COR-L47 (cell line): ENCODE data around the gene IQGAP1.

Experiments used
- DNase-seq: peaks from one replicate; lab custom pipeline; 2025; lab: John Stamatoyannopoulos, UW

Gene IQGAP1

DNA sequence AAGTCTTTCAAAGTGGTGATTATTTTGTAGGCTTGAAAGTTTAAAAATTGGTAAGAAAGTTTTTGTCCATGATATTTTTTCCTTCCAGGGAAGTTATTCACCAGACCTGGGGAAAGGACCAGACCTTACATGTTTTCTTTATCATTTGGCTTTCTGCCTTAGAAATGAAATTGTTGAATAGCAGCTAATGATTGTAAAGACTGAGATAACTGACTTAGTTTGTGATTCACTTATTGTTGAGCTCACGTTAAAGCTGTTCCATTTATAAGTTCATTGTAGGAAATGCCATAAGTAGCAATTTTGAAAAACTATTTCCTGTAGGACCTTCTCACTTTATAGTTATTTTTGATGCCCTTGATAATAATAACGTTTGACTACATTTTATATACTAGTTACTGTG is 51.9 kb downstream of the IQGAP1 start:
- no peak for DNase-seq

DNA sequence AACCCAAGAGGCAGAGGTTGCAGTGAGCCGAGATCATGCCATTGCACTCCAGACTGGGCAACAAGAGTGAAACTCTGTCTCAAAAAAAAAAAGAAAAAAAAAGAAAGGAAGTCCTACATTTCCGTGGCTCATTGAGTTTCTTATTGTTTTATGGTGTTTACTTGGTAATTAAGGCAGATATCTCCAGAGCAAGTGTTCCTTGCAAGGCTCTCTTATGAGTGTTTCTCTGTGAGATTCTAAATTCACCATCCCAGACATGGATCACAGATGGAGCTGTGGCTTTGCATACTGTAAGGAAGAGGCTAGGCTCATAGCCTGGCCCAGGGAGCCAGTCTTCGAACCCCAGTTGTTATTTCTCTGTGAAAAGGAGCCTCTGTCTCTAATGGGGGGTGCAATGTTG is 53.0 kb downstream of the IQGAP1 start:
- DNase-seq = no peak

DNA sequence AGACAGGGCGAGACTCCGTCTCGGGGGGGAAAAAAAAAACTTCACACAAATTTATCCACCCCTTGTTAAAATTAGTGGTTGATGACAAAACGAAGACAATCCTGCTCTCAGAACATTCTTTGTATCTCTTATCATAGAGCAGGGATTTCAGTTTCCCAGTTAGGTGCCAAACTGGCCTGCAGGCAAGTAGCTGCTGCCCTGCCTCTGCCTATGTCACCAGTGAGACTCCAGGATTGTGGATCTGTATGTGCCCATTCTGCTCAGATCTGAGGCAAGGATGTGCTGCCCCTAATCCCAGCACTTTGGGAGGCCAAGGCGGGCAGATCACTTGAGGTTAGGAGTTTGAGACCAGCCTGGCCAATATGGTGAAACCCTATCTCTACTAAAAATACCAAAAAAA is 54.4 kb downstream of the IQGAP1 start:
- DNase-seq = no peak

DNA sequence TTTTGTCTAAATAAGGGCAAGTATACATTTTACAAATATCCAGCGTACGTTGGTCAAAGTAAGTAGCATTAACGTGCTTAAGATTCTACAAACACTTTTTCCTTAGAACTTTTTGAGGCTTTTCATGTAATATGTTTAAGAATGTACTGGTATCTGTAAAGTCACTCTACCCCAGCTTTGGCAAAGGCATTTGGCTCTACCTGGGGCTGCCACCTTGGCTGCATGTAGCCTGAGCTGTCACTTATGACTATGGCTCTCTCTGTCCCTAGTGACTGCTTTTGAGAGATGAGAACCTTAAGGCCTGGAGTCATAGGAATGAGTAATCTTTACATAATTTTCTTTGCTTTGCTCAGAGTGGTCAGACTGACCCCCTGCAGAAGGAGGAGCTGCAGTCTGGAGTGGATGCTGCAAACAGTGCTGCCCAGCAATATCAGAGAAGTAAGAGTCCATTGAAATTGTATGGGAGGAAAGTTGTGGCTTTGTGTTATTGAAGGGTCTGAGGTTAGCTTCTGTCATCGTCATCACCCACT is 61.2 kb downstream of the IQGAP1 start:
- no peak for DNase-seq

DNA sequence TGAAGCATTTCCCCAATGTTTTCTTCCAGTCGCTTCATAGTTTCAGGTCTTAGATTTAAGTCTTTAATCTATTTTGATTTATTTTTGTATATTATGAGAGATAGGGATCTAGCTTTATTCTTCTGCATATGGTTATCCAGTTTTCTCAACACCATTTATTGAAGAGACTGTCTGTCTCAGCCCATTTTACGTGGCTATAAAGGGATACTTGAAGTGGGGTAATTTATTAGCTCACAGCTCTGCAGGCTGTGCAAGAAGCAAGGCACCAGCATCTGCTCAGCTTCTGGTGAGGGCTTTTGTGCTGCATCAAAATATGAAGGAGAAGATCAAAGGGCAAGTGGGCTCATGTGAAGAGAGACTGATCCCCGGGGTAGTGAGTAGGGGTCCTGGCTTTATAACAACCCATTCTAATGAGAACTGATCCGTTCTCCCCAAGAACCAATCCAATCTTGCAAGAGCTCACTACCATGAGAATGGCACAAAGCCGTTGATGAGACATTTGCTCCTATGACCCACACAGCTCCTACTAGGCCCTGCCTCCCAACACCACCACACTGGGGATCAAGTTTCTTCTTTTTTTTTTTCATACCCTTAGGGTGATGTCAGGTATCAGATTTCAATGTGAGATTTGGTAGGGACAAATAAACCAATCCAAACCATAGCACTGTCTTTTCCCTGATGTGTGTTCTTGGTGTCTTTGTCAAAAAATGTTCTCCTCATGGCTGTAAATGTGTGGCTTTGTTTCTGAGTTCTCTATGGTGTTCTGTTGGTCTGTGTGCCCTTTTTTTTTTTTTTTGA is 63.2 kb downstream of the IQGAP1 start:
- no peak for DNase-seq

DNA sequence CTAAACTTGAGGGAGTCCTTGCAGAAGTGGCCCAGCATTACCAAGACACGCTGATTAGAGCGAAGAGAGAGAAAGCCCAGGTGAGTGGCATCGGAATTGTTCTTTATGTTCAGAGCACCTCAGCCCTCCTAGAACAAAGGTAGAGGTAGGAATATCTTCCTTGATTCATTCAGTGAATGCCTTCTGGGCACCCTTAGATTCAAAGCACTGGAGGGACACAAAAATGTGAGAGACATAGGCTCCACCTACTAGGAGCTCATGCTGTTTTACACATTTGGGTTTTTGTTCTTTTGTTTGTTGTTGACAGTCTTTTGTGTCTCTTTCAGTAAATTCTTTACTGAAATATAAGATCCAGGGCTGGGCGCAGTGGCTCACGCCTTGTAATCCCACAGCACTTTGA is 68.2 kb downstream of the IQGAP1 start:
- no peak for DNase-seq

DNA sequence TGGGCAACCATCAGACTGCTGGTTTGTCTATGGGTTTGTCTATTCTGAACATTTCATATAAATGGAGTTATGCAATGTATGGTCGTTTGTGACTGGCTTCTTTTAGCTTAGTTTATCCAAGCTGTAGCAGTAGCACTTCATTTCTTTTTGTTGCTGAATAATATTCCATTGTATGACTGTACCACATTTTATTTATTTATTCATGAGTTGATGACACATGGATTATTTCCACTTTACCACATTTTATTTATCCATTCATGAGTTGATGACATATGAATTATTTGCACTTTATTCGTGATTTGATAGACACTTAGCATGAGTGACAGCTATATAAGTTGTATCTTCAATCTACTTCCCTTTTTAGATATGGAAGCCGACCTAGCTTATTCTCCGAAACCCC is 70.0 kb downstream of the IQGAP1 start:
- no peak for DNase-seq

DNA sequence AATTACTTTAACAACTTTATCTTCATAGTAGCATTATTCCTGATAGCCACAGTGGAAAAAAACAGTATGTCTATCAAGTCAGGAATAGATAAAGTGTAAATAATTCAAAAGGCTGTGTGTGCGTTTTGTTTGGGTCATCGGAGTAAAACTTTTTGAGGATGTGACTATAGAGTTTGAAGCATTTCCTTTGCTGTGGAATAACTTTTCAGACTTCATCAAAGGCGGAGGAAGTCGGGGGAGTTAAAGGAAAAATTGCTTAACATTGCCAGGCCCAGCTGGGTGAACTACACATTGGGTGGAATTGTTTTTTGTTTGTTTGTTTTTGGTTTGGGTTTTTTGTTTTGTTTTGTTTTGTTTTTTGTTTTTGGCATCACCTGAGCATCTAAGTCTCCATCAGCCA is 71.3 kb downstream of the IQGAP1 start:
- DNase-seq = no peak

DNA sequence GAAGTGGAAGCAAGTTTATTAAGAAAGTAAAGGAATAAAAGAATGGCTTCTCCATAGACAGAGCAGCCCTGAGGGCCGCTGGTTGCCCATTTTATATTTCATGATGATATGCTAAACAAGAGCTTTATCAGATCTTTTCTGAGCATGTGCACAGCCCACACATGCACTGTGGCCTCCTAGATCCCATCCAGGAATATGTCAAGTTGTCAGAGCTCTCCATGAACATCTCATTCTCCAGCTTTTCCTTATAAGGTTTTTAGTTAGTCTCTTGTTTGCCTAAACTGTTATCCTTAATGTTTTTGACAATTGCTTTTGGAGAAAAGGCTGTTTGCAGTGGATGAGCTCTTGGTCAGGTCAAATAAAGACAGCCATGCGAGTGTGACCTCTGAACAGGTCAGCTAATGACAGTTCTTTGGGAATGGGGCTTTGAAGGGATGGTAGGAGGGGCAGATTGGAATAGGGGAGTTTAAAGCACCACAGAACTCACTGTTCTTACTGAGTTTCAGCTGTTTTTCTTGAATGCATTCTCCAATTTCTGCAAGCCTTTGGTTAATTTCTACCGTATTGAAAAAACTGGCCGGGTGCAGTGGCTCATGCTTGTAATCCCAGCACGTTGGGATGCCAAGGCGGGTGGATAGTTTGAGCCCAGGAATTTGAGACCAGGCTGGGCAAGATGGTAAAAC is 72.2 kb downstream of the IQGAP1 start:
- no peak for DNase-seq

DNA sequence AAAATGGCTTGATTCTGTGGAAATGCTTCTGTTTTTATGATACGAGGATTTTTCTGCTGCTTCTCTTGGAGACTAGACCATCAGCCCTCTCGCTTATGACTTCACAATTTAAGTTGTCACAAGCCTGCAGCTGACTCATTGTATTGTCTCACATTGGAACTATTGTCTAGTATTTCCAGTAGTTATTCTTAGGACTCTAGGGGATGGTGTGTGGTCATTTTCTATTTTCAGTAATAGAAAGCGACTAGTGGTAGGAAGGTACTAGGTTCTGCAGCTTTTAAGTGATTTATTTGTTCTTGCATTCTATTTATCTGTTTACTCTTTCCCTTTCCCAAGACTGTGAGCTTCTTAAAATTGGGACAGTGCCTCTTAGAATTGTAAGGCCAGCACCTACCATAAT is 75.3 kb downstream of the IQGAP1 start:
- DNase-seq = no peak

DNA sequence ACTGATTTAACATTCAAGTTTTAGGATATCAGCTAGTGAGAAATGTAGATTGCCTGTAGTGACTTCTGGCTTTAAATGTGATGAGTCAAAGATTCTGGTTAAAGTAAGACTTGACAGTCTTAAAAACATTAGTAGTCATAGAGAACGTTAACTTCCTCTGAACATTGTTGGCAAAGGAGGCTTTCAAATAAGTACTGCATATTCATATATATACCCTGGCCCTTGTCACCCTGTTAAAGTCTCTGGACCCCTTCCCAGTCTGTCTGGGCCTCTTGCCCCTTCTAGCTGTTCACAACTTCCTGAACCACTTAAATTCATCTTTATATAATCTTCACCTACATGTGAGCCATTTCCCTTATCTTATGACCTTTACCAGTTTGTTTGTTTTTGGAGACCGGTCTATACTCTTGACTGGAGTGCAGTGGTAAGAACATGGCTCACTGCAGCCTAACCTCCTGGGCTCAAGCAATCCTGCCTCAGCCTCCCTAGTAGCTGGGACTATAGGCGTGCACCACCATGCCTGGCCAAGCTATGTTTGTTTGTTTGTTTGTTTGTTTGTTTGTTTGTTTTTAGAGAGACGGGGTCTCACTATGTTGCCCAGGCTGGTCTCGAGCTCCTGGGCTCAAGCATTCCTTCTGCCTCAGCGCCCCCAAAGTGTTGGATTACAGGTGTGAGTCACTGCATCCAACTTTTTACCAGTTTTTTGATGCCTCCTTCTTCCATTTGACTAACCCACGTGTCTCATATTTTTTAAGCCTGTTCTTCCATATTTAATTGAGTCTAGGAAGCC is 77.3 kb downstream of the IQGAP1 start:
- no peak for DNase-seq

DNA sequence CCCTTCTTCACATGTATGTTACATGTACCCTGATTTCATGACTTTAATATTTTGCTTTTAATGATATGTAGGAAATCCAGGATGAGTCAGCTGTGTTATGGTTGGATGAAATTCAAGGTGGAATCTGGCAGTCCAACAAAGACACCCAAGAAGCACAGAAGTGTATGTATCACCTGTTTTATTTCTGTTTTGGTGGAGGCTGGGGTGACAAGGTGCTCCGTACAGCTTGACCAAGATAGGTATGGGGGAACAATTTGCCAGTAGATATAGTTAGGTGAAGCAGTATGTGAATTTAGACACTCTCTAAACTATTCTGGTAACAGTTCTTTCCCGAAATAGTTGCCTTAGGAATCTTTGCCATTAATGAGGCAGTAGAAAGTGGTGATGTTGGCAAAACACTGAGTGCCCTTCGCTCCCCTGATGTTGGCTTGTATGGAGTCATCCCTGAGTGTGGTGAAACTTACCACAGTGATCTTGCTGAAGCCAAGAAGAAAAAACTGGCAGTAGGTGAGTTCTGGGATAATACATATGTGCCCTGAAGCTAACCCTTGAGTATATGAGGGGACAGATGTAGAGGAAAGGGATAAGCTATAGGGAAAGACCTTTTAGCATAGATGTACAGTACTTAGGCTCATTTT is 78.0 kb downstream of the IQGAP1 start:
- no peak for DNase-seq

DNA sequence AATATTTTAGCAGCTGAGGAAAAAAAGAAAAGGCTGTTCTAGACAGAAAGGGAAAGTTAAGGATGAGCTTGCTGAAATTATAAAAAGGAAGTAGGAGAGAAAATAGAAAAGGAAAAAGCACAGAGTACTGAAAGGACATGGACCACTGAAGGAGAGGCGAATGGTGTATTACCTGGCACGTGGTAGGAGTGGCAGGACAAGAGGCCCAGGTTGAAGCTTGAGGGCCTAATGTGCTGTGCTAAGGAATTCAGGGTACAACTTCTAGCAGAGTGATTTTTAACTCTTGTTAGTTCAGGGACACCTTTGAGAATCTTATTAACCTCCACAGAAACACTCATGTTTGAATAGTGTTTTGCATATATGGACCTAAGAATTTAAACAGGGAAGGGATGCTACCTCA is 81.7 kb downstream of the IQGAP1 start:
- DNase-seq = no peak

DNA sequence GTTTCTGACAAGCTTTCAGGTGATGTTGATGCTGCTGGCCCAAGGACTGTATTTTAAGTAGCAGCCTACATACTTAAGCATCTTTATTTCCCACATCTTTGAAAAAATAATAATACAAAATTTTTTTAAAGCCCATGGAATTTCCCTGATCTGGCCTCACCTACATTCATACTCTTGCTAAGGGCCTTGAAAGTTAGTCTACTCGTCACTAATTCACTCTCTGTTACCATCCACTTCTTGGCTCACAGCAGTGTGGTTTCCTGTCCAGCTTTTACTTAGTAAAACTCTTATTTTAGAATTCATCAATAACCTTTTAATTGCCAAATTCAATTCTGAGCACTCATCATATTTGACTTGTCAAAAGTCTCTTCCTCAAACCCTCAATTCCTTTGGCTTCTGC is 82.4 kb downstream of the IQGAP1 start:
- no peak for DNase-seq

DNA sequence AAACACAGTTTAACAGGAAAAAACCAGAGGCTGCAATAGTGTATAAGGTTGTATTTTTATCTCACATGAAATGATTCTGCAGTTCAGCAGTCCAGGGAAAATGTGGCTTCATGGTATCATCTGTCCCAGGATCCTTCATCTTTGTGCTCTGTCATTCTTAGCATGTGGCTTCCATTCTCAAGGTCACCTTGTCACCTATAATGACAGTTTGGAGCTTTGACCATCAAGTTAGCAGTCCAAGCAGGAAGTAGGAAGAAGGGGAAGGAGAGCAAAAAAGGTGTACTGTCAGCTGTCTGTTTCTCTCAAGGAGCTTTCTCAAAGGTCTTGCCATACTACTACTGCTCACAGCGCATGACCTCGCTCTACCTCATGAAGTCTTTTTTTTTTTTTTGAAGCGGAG is 83.1 kb downstream of the IQGAP1 start:
- no peak for DNase-seq

DNA sequence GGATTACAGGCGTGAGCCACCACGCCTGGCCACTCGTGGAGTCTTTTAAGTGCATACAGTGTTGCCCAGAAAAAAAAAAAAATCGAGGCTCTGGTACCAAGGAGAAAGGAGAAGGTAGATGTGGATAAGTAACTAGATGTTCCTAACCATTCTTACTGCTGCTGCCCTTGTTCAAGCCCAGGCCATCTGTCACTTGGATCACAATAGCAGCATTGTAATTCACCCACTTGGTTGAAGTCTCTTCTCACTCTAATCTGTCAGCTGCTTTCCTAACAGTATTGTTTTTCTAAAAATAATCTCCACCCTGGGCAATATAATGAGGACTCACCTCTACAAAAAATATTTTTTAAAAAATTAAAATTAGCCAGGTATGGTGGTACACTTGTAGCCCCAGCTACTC is 83.7 kb downstream of the IQGAP1 start:
- no peak for DNase-seq

DNA sequence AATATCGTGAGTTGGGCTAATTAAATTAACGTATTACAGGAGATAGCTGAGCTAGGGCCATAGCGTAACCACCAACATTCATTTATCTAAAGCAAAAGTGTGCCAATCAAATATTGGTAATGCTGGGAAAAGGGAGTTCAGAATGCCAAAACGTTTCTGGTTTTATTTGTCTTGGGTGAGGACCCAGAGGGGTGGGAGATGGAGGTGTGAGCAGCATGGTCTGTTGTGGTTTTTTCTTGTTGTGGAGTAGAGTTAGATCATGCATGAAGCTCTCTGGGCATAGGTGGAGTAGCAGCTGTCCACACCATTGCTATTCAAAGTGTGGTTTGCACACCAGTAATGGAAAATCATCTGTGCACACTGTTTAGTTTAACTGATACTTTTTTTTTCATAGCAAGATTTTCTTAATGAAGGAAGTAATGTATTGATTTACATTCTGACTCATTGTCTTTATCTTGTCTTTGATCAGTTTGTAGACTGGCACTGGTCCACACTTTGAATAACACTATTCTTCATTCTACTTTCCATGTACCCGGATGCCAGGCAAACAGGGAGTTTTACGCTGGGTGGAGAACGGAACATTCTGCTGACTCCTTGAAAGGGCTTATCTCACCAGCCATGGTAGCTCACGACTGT is 90.9 kb downstream of the IQGAP1 start:
- no peak for DNase-seq

DNA sequence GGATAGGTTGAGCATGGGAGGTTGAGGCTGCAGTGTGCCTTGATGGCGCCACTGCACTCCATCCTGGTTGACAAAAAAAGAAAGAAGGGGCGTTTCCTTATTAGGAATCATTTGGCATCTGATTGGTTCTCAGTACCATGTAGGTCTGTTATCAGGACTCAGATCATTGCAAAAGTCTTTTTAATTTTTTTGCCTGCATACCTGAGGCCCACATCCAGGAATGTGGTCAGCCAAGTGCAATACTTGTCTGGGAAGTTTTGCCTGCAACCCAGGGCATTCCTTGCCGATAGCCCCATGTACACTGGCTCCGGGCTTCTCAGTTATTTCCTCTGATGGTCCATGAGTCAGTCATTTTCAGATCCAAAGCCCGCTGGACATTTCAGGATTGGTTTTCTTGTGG is 91.6 kb downstream of the IQGAP1 start:
- DNase-seq = no peak

DNA sequence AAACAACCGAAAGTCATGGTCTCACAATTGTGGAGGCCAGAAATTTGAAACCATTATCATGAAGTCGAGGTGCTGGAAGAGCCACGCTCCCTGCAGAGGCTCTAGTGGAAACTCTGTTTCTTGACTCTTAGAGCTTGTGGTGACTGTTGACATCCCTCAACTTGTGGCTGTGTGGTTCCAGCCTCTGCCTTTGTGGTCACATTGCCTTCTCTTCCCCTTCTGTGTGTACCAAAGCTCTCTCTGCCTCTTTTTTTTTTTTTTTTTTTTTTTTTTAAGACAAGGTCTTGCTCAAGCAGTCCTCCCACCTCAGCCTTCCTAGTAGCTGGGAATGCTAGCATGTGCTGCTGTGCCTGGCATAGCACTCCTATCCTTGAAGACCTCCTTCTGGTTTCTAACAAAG is 93.0 kb downstream of the IQGAP1 start:
- DNase-seq = no peak

DNA sequence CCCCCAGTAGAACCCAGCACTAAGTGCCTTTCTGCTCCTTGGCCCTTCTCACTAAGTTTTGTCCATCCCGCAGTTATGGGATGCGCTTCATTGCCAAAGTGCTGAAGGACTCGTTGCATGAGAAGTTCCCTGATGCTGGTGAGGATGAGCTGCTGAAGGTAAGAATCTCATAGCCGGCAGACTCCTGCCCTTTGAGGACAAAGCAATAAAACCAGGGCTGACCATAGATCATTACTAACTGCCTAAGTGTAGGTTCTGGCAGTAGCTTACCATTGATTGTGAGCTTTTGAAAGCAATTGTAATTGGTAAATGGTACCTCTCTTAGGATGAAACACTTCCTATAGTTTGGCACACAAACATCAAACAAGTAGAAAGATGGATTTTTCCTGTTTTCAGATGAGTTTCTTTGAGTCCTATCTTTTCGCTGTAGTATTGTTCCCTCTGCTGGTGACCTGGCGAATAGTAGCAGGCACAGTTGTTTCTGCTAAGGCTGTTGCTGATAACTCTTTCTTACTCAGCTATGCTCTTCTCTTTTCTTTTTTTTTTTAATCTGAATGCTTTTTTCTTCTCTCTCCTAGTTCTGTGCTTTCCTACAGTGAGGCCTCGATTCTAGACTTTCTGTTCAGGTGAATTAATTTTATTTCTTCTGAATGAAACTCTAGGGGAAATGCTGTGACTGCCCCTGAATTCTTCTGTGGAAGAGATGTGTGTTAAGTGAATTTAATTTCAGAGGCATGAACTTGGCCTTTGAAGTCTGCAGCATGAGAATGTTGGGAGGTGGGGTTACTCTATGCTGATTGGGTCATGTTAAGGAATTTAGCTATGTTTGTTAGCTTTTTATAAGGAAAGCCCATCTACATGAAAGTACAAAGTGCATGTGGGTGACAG is 94.3 kb downstream of the IQGAP1 start:
- DNase-seq = no peak

DNA sequence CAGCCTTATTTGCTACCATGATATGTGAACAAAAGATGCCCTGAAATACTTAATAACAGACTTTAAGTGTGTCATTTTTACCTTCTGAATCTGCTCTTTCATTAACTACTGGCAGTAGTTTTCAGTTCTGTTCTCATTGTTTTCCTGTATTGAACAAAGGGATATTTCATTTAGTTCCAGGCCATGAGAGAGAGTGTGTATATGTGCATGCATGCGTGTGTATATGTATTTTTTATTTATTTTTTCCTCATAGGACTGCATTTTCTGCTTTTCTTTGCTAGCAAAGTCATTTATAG is 94.9 kb downstream of the IQGAP1 start:
- no peak for DNase-seq
